GM18520 (cell line): ENCODE results near the gene UTY.
"Not testable (repeated sequence)": the region's sequence is repeated elsewhere in the genome, so short reads cannot be mapped to it uniquely, and the experiment has no call there.

Experiments used
- ATAC-seq: cut with Tn5 transposase; IDR thresholded peaks from one replicate; pipeline ENCODE4 v1.9.1; 2021; ENCODE audit not compliant: unreplicated experiment

UTY gene

GRCh38 chrY:13312966-13313365 is 166.9 kb downstream of the UTY start:
- ATAC-seq, result no peak

DNA sequence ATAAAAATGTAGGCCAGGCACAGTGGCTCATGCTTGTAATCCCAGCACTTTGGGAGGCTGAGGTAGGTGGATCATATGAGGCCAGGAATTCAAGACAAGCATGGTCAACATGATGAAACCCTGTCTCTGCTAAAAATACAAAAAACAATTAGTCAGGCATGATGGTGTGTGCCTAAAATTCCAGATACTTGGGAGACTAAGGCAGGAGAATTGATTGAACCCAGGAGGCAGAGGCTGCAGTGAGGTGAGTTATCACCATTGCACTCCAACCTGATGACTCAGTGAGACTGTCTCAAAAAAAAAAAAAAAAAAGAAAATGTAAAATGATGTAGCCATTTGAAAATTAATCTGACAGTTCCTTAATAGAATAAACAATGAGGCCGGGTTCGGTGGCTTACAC is 171.9 kb downstream of the UTY start:
- ATAC-seq, result no peak

GRCh38 chrY:13300795-13301194 is 179.0 kb downstream of the UTY start:
- no peak for ATAC-seq

- ATAC-seq, result no peak
Observed at GRCh38 chrY:13299411-13299810, 180.4 kb downstream of the UTY start.

GRCh38 chrY:13296176-13296890 is 183.5 kb downstream of the UTY start:
- no peak for ATAC-seq

DNA sequence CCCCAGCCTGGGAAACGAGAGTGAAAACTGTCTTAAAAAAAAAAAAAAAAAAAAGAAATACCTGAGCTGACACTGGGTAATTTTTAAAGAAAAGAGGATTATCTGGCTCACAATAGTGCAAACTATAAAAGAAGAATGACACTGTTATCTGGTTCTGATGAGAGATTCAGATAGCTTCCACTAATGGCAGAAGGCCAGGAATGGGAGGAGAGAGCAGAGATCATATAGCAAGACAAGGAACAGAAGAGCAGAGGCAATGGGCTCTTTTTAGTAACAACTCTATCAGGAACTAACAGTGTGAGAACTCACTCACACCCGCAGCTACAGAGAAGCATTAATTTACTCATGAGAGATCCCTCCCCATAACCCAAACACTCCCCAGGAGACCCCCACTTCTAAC is 184.8 kb downstream of the UTY start:
- ATAC-seq, result no peak

DNA sequence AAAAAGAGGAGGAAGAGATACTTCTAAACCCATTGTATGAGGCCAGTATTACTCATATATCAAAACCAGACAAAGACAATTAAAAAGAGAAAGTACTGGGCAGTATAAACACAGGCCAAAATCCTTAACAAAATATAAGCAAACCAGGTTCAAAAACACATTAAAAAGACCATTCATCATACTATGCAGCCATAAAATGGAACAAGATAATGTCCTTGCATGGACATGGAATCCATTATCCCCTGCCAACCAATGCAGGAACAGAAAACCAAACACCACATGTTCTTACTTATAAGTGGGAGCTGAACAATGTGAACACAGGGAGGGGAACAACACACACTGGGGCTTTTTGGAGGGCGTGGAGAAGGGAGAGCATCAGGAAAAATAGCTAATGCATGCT is 188.6 kb downstream of the UTY start:
- ATAC-seq, result no peak

GRCh38 chrY:13282151-13283054 is 197.4 kb downstream of the UTY start:
- ATAC-seq, result not testable (repeated sequence)

DNA sequence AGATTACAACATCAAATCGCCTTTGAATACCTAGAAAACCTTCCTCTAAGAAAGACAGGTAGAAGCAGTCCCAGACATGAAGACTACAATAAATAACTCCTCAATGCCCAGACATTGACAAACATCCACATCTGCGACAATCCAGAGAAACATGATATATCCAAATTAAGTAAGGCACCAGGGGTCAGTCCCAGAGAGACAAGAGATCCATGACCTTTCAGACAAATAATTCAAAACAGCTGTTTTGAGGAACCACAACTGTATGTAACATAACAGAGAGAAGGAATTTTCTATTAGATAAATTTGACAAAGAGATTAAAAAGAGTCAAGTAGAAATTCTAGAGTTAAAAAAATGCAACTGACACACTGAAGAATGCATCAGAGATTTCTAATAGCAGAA is 200.3 kb downstream of the UTY start:
- no peak for ATAC-seq

DNA sequence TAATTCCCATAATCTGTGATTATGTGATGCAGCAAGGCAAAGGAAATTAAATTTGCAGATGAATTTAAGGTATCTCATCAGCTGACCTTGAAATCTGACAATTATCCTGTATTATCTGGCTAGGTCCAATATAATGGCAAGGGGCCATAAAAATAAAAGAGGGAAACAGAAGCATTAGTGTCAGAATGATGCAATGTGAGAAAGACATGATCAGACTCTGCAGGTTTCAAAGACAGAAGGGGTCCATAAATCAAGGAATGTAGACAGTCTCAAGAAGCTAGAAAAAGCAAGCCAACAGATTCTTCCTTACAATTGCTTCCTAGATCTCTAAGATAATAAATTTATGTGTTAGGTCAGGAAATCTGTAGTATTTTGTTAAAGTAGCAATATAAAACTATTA is 208.1 kb downstream of the UTY start:
- ATAC-seq, result no peak

DNA sequence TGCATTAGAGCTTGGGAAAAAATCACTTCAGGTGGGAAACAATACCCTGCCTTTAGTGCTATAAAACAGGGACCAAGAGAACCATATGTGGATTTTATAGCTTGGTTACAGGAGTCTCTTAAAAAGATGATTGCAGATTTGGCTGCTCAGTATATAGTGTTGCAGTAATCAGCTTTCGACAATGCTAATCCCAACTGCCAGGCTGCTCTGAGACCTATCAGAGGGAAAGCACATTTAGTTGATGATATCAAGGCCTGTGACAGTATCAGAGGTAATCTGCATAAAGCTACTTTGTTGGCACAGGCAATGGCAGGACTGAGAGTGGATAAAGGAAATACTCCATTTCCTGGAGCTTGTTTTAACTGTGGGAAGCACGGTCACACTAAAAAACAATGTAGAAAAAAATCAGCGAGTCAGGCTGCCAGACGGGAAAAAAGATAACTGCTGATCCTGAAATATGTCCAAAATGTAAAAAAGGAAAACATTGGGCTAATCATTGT is 225.8 kb downstream of the UTY start:
- not testable (repeated sequence) for ATAC-seq

DNA sequence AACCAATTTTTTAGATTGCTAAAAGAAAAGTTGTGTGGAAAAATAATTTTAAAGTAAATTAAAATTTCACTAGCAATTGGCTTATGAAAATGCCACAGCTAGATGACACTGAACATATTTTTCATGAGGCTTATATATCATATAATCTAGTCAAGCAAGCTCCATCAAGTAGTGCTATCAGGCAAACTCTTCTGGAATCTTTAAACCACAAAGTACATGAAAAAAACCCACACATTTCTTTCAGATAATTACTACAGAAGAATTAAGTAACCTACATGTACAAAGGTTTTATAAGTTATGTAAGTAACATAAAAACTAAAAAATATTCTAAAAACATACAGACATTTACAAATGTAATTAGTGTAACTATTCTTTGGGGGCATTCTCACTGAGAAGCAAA is 229.4 kb downstream of the UTY start:
- no peak for ATAC-seq

- ATAC-seq, result no peak
Observed at GRCh38 chrY:13243716-13244115, 236.1 kb downstream of the UTY start.

- ATAC-seq, result no peak
Observed at GRCh38 chrY:13233901-13234300, 245.9 kb downstream of the UTY start.

- ATAC-seq, result no peak
Observed at GRCh38 chrY:13233118-13233517, 246.7 kb downstream of the UTY start.

- no peak for ATAC-seq
Observed at GRCh38 chrY:13227354-13227953, 252.4 kb downstream of the UTY start.

DNA sequence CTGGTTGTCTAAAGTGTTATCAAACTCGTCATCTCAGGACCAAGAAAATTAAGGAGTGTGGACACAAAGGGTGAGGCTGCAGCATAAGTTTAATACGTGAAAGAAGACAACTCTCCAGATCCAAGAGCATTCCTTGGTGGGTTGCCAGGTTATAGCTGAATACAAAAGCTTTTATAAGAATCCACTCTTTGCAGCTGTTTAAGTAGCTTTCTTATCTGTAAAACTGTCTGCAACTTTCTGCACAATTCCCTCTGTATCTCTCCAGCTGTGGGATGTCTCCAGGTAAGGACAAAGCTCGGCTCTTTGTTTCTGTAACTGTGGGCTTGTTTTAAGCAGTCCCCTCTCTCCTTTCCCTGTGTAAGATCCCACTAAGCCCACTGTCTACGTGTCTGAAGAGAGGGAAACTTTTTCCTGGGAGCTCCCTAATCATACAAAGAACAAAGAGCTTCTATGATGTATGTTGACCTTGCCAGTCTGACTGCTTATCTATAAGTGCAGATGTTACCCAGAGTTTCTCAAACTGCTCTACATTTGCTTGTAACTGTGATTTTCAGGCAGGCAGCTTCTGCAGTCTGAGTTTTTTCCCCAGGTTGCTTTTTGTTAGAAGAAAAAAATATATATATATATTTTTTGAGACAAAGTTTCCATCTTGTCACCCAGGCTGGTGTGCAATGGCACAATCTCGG is 268.7 kb downstream of the UTY start:
- no peak for ATAC-seq

- no peak for ATAC-seq
Observed at GRCh38 chrY:13205214-13205613, 274.6 kb downstream of the UTY start.
